GM18858 (cell line): ENCODE data around the gene APIP.
"Not testable (repeated sequence)": the region's sequence is repeated elsewhere in the genome, so short reads cannot be mapped to it uniquely, and the experiment has no call there.

Source experiments
- ATAC-seq: cut with Tn5 transposase; IDR thresholded peaks from one replicate; pipeline ENCODE4 v1.9.1; 2021; ENCODE audit not compliant: unreplicated experiment

The APIP gene

GRCh38 chr11:34926101-34926830, 10.1 kb upstream of the APIP start:
- ATAC-seq, result no peak

- ATAC-seq, result no peak
These were observed 8.5 kb upstream of the APIP start for GRCh38 chr11:34924714-34925113.

GRCh38 chr11:34921156-34921555, 5.0 kb upstream of the APIP start:
- no peak for ATAC-seq

- ATAC-seq, result no peak
These were observed 928 bp upstream of the APIP start for GRCh38 chr11:34916843-34917770.

- ATAC-seq, result no peak
These were observed 804 bp downstream of the APIP start for GRCh38 chr11:34915136-34916014.

- ATAC-seq, result not testable (repeated sequence)
These were observed 2.6 kb downstream of the APIP start for GRCh38 chr11:34913556-34913955.

GRCh38 chr11:34911676-34912075, 4.5 kb downstream of the APIP start:
- ATAC-seq, result no peak

- peak; percentile 42 for ATAC-seq
These were observed 5.4 kb downstream of the APIP start for GRCh38 chr11:34910817-34911216.

- ATAC-seq, result no peak
These were observed 6.2 kb downstream of the APIP start for GRCh38 chr11:34909955-34910354.

- ATAC-seq, result no peak
These were observed 6.8 kb downstream of the APIP start for GRCh38 chr11:34909415-34909814.

GRCh38 chr11:34907934-34908593, 8.1 kb downstream of the APIP start:
- peak; percentile 43 for ATAC-seq

GRCh38 chr11:34905666-34906065, 10.5 kb downstream of the APIP start:
- no peak for ATAC-seq

- no peak for ATAC-seq
These were observed 11.7 kb downstream of the APIP start for GRCh38 chr11:34904421-34904955.

- no peak for ATAC-seq
These were observed 16.6 kb downstream of the APIP start for GRCh38 chr11:34899633-34900016.

- ATAC-seq, result no peak
These were observed 17.7 kb downstream of the APIP start for GRCh38 chr11:34898474-34898873.

- ATAC-seq, result no peak
These were observed 18.9 kb downstream of the APIP start for GRCh38 chr11:34897171-34897870.

- ATAC-seq, result not testable (repeated sequence)
These were observed 20.0 kb downstream of the APIP start for GRCh38 chr11:34896191-34896590.

GRCh38 chr11:34893416-34893815, 22.8 kb downstream of the APIP start:
- no peak for ATAC-seq

GRCh38 chr11:34891611-34892010, 24.6 kb downstream of the APIP start:
- no peak for ATAC-seq

GRCh38 chr11:34890812-34891211, 25.4 kb downstream of the APIP start:
- ATAC-seq, result no peak
